Measurements from ENCODE around the gene SORCS1.

DNA sequence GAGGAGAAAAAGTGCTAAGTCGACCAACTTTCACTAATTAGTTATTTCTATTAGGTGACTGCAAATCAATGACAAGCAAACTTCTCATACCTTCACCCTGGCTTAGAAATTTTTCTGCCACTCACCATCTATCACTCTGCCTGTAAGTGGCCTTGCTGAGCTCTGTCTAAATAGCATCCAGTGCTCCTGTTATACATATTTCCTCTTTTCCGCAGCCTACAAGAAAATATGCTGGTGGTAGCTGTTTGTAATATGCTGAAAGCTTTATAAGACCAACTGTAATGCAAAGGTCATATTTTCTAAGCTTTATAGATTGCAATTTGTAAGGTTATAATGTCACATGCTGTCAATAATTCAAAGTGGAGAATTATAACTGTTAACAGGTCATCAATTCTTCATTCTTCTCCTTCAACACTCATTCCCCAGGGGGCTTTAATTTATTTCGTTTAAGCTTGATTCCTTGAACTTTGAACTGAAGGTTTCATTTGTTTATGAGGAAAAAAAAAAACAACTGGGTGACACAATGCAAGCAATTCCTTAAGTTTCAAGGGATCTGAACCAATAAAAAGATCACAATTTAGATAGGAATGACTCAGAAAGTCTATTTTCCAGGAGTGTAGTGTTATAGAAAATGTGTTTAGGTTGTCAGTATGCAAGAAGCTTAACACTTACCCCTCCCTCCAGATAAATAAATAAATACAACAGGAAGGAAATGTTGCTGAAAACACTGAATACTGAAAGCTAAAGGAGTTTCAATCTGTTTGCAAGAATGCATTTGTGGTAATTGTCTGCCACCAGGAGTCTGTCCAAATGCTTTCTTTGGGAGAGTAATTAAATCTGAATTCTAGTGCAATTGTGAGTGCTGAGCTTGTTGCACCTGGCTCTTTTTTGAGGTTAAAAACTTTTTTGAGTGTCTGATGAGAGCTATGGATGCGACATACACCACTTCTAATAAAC lies 183.7 kb downstream of the SORCS1 start:
- TF ChIP-seq, protein P1, sequence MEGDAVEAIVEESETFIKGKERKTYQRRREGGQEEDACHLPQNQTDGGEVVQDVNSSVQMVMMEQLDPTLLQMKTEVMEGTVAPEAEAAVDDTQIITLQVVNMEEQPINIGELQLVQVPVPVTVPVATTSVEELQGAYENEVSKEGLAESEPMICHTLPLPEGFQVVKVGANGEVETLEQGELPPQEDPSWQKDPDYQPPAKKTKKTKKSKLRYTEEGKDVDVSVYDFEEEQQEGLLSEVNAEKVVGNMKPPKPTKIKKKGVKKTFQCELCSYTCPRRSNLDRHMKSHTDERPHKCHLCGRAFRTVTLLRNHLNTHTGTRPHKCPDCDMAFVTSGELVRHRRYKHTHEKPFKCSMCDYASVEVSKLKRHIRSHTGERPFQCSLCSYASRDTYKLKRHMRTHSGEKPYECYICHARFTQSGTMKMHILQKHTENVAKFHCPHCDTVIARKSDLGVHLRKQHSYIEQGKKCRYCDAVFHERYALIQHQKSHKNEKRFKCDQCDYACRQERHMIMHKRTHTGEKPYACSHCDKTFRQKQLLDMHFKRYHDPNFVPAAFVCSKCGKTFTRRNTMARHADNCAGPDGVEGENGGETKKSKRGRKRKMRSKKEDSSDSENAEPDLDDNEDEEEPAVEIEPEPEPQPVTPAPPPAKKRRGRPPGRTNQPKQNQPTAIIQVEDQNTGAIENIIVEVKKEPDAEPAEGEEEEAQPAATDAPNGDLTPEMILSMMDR (IDR thresholded peaks at IDR 0.05): no peak
- no peak for TF ChIP-seq ZFX (IDR thresholded peaks at IDR 0.05; ENCODE audit: borderline replicate concordance)
